ENCODE results near the gene NOTO.
"Not testable (repeated sequence)": the region's sequence is repeated elsewhere in the genome, so short reads cannot be mapped to it uniquely, and the experiment has no call there.

Gene NOTO, protein sequence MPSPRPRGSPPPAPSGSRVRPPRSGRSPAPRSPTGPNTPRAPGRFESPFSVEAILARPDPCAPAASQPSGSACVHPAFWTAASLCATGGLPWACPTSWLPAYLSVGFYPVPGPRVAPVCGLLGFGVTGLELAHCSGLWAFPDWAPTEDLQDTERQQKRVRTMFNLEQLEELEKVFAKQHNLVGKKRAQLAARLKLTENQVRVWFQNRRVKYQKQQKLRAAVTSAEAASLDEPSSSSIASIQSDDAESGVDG

DNA sequence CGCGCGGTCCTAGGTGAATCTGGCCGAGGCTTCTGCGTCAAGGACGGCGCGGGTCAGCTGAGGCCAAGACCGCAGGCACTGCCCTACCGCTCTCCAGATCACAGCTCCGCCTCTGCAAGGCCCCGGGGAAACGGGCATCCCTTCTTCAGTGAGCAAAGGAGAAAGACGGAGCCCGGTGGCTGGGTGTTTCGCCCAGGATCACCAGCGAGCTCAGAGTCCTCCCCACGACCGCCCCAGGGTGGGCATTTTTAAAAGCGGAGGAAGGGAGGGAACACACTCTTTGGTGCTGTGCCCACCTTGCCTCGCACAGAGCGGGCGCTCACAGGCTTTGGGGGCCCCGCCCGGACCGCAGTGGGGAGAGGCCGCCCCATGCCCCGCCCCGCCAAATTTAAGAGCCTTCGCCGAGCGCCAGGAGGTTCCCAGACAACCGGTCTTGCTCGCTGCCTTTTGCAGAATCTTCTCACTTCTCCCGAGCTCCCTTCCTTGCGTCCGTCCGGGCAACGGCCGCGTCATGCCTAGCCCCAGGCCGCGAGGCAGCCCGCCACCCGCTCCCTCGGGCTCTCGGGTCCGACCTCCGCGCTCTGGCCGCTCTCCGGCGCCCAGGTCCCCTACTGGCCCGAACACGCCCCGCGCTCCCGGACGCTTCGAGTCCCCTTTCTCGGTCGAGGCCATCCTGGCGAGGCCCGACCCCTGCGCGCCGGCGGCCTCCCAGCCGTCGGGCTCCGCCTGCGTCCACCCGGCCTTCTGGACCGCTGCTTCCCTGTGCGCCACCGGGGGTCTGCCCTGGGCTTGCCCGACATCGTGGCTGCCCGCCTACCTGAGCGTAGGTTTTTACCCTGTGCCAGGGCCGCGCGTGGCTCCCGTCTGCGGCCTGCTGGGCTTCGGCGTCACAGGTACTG is at the start of gene NOTO:
NOTO (plus strand) TSS at position 419 of the 899 bp plus-strand sequence; CDS start at position 512, 93 bp downstream.
- DNase-seq = no peak

DNA sequence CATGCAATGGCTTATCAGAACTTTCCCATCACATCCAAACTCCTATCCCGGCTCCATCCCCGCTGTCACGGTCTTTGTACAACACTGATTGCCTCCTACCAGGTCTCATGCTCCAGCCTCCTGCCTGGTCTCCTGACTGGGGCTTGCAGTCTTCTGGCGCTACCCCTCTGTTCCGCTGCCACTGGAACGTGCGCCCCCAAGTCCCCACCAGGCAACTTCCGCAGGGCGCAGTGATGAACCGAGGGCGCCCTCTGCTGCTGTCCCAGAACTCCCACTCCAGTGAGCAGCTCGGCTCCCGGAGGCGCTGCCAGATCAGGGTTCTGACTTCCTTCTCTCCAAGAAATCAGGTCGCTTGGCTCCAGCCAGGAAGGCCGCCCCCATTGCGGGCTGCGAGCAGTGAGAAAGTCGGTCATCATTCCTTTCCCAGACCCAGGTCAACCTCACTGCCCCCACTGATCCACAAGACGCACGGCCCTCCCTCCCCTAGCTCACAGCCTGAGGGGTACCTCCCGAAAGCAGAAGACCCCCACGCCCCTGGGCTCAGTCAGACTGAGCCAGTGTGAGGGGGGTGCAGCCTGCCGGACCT is 45.7 kb upstream of the NOTO start:
- peak; percentile 30 for DNase-seq

DNA sequence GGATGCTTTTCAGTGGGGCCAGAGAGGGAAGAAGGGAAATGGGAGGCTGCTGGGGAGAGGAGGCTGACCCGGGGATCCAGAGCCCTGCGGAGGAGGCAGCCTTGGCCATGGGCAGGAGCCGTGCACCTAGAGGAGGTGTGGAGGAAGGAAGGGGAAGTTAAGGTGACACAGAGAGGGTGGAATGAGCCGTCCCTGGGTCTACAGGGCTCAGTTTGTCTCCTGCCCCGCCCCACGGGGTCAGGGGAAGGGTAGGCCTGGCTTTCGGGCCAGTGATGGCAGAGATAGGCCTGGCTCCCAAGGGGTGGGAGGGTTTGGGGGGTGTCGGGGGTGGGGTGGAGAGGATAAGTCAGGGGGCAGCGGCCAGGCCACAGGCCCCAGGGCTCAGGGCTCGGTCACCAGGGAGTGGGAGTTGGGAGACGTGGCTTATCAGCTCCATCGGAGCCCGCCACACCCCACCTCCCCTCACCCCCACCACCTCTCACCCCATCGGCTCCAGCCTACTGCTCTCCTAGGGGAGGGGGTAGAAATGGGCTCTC is 39.5 kb upstream of the NOTO start:
- no peak for DNase-seq

DNA sequence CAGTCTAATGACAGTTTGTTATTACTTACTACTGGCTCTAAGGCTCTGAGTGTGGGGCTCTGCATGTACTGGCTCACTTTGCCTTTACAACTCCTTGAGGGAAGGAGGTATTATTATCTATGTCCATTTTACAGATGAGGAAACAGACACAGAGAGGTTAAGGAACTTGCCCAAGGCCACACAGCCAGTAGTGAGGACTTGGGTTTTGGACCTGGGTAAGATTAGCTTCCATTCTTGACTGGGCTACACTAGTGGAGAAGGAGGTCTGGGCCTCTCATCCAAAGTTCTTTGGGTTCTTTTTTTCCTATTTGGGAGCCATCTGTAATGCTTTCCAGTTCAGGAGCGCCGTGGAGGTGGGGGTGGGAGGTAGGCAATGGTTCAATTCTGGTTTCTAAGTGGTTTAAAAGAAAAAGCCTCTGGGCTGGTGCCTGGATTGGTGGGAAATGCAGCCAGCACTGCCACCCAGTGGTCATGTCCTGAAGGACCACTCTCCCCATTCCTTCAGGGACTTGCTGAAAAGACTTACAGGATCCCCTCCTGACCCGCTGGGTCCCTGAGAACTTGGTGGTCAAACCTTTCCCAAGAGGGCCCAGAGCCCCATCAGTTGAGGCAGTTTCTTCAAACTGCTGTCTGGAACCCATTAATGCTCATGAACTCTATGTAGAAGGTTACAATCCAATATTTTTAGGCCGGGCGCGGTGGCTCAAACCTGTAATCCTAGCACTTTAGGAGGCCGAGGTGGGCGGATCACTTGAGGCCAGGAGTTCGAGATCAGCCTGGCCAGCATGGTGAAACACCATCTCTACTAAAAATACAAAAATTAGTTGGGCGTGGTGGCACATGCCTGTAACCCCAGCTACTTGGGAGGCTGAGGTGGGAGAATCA is 38.6 kb upstream of the NOTO start:
- DNase-seq = peak; percentile 66

DNA sequence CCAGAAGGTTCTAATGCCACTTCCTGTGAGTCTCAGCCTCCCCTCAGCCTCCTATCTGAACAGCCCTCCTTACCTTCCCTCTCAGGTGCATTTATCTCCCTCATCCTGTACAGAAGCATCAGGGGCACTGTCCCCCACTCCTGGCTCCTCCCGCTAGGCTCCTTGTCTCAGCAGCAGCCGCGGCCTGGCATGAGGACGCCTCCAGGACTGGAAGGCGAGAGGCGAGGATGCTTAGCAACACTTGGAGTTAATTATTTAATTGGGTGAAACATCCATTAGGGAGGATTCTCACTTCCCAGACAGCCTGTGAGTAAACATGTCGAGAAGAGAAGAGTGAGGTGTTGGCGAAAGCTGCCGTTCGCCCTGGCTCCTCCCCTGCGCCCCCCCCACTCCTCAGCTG is 36.4 kb upstream of the NOTO start:
- not testable (repeated sequence) for DNase-seq

DNA sequence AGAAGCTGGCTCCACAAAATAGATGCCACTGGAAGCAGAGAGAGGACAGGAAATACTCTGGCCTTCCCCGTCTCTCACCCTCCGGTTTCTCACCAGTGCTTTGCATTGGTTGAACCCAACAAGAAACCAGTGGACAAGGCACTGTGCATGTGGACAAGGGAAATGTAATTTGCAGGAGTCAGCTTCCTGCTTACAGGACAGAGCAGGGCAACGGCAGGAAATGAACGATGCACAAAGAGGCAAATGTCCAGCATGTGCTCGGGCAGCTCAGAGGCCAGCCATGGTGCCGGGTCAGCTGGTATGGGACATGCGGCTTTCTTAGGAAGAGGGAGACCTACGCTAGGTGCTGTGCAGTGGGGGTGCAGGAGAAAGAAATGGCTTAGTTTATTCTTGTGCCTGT is 35.6 kb upstream of the NOTO start:
- not testable (repeated sequence) for DNase-seq

DNA sequence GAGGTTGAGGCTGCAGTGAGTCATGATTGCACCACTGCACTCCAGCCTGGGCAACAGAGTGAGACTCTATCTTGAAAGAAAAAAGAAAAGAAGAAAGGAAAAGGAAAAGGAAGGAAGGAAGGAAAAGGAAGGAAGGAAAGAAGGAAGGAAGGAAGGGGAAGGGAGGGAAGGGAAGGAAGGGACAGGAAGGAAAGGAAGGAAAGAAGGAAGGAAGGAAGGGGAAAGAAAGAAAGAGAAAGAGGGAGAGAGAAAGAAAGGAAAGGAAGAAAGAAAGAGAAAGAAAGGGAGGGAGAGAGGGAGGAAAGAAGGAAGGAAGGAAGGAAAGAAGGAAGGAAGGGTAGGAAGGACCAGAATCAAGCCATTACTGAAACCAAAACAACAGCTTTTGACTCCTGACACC is 34.0 kb upstream of the NOTO start:
- DNase-seq = not testable (repeated sequence)

DNA sequence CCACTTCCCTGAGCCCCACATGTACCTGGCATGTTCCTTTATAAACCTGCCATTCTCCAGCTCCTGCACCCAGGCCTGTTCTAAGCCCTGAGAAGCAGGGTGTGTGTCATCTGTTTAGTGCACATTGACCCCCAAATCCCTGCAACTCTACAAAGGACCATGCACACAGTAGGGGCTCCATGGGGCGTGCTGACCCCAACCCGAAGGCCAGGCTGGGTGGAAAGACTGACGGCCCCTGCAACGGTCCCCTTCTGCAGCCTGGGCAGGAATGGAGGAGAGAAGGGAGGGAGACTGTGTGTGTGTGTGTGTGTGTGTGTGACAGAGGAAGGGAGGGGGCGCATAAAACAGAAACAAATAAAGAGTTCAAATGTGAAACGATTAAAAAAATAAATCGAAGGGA is 32.0 kb upstream of the NOTO start:
- DNase-seq = not testable (repeated sequence)

DNA sequence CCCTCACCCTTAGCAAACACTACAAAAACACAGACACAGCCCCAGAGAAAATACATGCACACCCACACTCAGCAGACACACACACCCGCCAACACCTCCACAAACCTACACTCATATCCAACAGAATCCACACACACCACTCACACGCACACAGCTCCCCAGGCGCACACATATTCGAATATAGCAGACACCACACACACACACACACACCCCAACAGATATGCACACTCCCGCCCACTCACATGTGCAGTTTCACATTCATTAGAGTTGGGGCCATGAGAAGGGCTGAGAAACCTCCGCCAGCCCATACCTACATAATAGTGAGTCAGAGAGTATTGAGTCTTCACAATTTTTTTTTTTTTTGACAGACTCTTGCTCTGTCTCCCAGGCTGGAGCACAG is 29.4 kb upstream of the NOTO start:
- no peak for DNase-seq

DNA sequence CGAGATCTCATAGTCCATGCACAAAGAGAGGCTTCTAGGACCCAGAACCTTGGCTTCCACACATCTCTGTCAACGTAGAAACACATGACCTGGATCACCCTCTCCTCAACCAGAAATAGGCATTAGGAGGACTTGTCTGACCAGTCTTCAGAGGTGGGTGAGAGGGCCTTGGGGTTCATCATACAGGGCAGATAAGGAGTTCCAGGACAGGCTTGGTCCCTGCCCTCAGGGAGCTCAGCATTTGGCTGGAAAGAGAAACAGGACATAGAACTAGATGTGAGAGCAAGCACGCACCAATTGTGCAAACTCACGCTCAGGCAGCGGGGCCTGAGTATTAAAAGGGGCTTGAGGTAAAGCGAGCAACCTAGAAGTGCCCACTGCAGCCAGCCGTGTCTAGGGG is 28.6 kb upstream of the NOTO start:
- DNase-seq = no peak

DNA sequence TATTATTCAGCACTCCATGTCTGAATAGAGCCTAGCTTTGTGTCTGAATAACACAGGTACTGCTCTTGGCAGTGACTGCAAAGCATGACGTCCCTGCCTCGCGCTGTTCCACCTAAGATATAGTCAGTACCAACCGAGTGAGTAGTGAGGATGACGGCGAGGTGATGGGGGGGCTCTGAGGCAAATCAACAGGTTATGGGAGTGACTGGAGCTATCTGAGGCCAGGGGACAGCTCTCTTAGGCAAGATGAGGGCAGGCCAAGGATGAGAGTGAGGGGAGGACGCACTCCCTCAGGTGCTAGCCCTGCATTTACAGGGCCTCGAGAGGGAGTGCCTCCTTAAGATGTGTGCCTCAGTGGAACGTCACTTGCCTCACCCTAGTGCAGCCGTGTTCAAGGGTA is 28.1 kb upstream of the NOTO start:
- DNase-seq = no peak

DNA sequence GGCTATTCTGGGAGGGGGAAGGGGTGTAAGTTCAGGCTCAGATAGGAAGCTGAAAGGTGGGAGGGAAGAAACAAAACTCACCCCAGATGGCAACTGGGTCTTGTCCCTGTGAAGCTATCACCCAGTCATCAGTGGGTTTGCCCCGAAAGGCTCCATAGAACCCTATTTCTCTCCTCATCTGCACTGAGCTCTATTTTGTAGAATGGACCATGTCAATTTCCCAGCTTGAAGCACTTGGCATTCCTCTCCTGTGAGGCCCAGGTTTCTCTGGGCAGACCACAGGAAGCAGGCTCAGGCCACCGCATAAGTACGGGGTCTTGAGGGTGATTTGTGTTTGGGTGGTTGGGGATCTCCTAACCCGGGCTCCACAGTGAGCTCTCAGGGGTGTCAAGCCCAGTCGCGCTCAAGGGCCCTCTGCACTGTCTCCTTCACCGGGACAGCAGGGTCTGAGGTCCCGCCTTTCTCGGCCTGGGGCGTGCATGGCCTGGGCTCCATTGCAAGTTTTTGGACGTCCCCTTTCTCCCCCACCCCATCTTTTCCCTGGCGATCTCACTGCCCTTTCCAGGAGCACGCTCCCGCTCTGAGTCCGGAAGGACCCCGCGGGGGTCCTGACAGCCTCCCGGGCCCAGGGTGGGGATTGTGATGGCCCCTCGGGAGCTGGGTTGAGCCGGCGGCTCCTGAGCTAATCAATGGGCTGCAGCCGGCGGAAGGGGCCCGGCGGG is 27.3 kb upstream of the NOTO start:
- DNase-seq = no peak

DNA sequence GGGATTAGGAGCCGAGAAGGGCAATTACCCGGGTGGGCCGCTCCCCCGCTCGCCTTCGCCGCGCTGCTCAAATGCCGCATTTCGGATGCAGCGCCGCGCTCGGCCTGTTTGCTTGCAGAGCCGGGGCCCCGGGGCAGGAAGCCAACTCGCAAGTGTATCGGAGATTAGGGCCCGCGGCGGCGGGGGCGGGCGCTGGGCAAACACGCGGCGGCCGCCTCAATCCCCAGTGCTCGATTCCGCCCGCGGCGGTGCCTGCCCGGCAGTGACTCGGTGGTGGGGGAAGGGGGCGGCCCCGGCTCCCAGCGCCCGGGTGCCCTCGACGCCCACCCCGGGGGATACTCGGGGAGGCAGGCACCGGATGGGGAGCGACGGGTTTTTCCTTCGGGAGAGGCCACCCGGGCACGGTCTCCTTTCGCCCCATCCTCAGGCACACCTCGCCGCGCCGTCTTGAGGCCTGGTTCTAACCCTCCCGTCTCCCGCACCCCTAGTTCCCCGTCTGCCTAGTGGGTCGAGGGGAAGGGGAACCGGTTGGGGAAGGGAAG is 26.6 kb upstream of the NOTO start:
- DNase-seq = peak; percentile 80

DNA sequence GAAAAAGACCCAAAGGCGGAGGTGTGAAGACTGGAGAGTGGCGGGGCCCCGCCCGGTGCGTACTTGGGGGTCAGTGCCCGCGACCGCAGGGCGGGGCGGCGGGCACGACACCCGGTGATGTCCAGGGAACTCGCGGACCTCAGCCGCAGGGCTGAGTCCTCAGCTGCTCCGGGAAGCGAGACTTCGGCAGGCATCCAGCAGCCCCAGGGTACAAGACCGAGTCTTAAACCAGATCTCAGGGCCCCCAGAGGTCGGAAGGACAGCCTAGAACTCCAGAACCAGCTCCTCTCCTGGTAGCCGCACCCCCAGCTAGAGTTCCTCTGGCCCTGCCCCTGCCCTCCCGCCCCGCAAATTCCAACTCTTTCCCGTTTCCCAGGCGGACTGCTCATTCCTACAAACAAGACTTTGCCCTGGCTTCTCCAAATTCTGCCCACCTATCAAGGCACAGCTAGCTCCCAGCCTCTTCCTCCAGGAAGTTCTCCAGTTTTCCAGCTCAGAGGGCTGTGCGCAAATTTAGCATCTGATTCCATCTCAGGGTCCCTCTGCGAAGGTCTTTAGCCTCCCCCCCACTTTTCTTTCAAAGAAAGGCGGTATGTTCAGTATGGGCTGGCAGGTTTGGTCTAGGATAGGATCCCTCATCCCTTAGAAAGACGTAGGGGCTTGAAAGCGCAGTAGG is 26.0 kb upstream of the NOTO start:
- no peak for DNase-seq

DNA sequence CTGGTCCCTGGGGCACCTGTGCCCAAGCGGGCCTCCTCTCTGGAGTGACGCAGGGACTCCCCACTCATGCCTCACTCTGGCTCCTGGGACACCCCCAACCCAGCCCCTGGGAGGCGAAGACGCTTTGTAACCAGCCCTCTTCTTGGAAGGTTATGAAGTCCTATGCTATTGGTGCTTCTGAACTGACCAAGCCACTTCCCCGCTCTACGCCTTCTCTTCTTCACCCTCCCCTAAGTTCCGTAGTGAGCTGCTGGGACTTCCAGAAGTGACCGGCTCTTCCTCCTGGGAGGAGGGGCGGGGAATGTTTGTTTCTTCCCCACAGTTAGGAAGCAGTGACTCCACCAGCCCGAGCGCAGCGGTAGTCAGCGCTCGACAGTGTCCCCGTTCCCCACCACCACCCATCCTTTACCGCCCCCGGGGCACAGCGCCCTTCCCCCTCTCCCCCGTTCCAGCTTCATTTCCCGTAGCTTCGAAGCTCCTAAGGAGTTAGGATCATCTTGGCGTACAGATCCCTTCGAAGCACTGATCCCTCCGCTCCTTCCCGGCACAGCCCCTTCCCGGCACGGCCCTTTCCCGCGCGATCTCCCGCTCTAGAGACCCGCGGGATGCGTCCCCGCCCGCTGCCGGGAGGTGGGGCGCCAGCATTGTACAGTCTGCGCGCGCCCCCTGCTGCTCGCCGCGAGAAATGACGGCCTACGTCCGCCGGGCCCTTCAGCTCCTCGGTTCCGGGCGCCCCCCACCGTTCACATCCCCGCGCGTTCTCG is 25.3 kb upstream of the NOTO start:
- peak; percentile 77 for DNase-seq

DNA sequence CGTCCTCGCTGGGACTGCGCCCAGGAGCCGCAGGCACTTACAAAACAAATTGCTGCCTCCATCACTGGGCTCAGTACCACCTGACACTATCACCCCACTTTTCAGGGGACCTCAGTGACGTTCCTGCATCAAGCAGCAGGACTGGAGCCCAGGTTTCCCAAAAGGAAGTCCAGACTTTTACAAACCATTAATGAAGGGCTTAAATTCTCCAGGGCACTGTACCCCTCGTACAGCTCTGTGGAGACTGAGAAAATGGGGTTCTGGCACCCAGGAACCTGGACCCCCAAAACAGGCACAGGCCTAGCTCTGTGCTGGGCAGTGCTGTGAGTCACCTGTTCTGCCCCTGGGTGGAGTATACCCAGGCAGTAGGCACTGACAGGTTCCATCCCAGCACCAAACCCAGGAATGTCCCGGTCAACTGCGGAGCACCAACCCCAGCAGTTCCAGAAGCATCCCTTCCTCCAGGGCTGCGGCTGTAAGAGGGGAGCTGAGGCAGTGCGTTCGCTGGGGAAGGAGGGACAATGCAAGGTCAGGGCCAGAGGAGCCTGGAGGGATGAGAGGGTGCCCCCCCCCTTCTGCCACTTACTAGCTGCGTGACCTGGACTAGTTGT is 24.6 kb upstream of the NOTO start:
- DNase-seq = no peak

DNA sequence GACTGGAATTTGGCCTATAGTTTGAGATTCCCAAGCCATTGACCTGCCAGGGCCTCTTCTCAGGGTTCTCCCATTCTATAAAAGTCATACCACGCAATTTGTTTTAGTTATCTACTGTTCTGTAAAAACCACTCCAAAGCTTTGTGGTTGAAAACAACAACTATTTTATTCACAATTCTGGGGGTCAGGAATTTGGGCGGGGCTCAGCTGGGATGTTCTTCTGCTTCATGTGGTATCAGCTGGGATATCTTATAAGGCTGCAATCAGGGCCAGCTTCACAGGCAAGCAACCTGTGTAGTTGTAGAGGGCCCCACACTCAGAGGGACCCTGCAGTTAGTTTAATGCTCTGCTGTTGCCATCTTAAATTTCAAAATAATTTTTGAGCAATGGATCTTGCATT is 16.4 kb upstream of the NOTO start:
- DNase-seq = no peak

DNA sequence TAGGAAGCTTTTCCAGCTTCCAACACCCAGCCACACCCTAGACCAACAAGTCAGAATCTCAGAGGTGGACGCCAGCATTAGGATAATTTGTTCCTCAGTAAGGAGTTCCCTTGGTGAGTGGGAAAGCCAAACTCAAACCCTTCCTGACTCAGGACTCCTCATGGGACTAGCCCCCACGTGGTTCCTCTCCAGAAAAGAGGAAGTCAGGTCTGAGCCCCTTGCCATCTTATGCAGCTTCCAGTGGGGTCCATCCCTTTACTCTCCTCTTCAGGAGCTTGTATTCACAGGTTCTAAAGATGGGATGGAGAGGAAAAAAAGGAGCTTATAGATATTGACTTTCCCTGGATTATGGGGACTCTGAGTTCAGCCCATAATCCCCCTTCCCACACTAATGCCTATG is 14.8 kb upstream of the NOTO start:
- no peak for DNase-seq

DNA sequence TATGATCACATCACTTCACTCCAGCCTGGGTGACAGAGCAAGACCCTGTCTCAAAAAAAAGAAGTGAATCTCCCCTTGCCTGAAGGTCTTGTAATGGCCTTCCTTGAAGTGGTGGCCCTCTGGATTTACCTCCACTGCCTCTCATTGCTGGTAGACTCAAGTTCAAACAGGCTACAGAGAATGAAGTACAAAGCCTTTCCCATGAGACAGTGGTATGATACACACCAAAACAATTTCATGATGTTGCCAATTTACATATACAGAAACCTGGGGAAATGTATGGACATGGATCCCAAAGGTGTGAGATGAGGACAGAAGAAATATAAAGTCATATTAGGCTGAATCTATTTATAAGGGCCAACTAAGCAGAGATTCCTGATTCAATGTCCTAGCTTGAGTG is 4.8 kb upstream of the NOTO start:
- DNase-seq = no peak

DNA sequence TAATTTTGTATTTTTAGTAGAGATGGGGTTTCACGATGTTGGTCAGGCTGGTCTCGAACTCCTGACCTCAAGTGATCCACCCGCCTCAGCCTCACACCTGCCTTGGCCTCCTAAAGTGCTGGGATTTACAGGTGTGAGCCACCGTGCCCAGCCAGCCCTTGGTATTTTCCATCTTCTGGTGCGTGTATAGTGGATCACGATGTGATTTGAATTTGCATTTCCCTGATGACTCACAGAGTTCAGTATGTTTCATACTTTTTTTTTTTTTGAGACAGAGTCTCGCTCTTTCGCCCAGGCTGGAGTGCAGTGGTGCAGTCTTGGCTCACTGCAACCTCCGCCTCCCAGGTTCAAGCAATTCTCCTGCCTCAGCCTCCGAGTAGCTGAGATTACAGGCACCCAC is 2.1 kb upstream of the NOTO start:
- not testable (repeated sequence) for DNase-seq
